PC-3 (cell line): ENCODE data around the gene AMY1B. TPM values are rescaled to one million over a fixed set of nuclear protein-coding genes. Genes with fewer than 3 reads are reported as not detected.
"Not testable (repeated sequence)": the region's sequence is repeated elsewhere in the genome, so short reads cannot be mapped to it uniquely, and the experiment has no call there.

ENCODE experiments used
- ATAC-seq: fragments of 200-7000 bp; cut with Tn5 transposase; 2 replicates; pipeline ENCODE4 v1.9.1; 2020; ENCODE audit warnings: mild to moderate bottlenecking, moderate library complexity
- BruUV-seq: library from RNA; stranded (reverse); fragments of 400-500 nt; replicated peaks from 2 replicates; lab custom pipeline; 2021; lab: Mats Ljungman, UMichigan
- CTCF ChIA-PET: fragments of 300-600 bp; sonication (Branson Sonifier 250); formaldehyde crosslinking; loops from one replicate; lab custom pipeline; 2022; ENCODE audit warnings: antibody characterized with exemption; lab: Charles Lee
- POLR2A ChIA-PET: fragments of 300-600 bp; sonication (Branson Sonifier 250); formaldehyde crosslinking; loops from one replicate; lab custom pipeline; 2022; ENCODE audit warnings: antibody characterized with exemption; ENCODE audit not compliant: unreplicated experiment; lab: Charles Lee
- DNase-seq: peaks from one replicate; pipeline ENCODE4 v3.0.0-alpha.2; 2015
- H2AFZ ChIP-seq: fragments of 300-600 bp; sonication (generic); 2 replicates; pipeline ENCODE4 v1.6.0; 2016; ENCODE audit warnings: antibody characterized with exemption, low read length
- H3F3A ChIP-seq: fragments of 300-600 bp; sonication (generic); one replicate; pipeline ENCODE4 v1.6.0; 2017; ENCODE audit warnings: antibody characterized with exemption, low read length, control low read depth, mild to moderate bottlenecking; ENCODE audit not compliant: unreplicated experiment
- H3K27ac ChIP-seq: fragments of 300-600 bp; sonication (generic); 2 replicates; pipeline ENCODE4 v1.5.1; 2016; ENCODE audit warnings: mild to moderate bottlenecking, low read length
- H3K27me3 ChIP-seq: fragments of 300-600 bp; sonication (generic); 2 replicates; pipeline ENCODE4 v1.6.1; 2016; ENCODE audit warnings: low read length, mixed read lengths
- H3K36me3 ChIP-seq: fragments of 300-600 bp; sonication (generic); 2 replicates; pipeline ENCODE4 v1.6.1; 2016; ENCODE audit warnings: low read depth, mixed run types, low read length, mixed read lengths
- H3K4me1 ChIP-seq: fragments of 300-600 bp; sonication (generic); 2 replicates; pipeline ENCODE4 v1.5.1; 2016; ENCODE audit warnings: low read length; ENCODE audit not compliant: insufficient read depth
- H3K4me2 ChIP-seq: fragments of 300-600 bp; sonication (generic); 2 replicates; pipeline ENCODE4 v1.6.0; 2016; ENCODE audit warnings: low read length
- H3K4me3 ChIP-seq: fragments of 300-600 bp; sonication (generic); 2 replicates; pipeline ENCODE4 v1.5.1; 2016; ENCODE audit warnings: mild to moderate bottlenecking, low read length, mixed read lengths
- H3K79me2 ChIP-seq: fragments of 300-600 bp; sonication (generic); 2 replicates; pipeline ENCODE4 v1.6.1; 2017; ENCODE audit warnings: low read length, mixed read lengths
- H3K9ac ChIP-seq: fragments of 300-600 bp; sonication (generic); 2 replicates; pipeline ENCODE4 v1.6.0; 2016; ENCODE audit warnings: mild to moderate bottlenecking, low read length
- H3K9me2 ChIP-seq: fragments of 300-600 bp; sonication (generic); replicated peaks from 2 replicates; pipeline ENCODE4 v1.6.1; 2016; ENCODE audit warnings: mixed run types, low read length, mixed read lengths
- H3K9me3 ChIP-seq: fragments of 300-600 bp; sonication (generic); 2 replicates; pipeline ENCODE4 v1.6.1; 2016; ENCODE audit warnings: low read length, mixed read lengths
- H4K20me1 ChIP-seq: fragments of 300-600 bp; sonication (generic); 2 replicates; pipeline ENCODE4 v1.6.1; 2016; ENCODE audit warnings: low read length, mixed read lengths
- intact Hi-C: fragments of 100-400 bp; cut with micrococcal nuclease; formaldehyde crosslinking; loops from 2 replicates; pipeline ENCODE4 v1.9.0; 2023
- total RNA-seq: library from RNA; depleted of rRNA; stranded (reverse); fragments of >200 nt; gene quantifications from 2 replicates; pipeline ENCODE4 v1.2.3, GENCODE V29; 2014

AMY1B gene
- total RNA-seq, 1 experiment from 2014 or later: not detected

DNA sequence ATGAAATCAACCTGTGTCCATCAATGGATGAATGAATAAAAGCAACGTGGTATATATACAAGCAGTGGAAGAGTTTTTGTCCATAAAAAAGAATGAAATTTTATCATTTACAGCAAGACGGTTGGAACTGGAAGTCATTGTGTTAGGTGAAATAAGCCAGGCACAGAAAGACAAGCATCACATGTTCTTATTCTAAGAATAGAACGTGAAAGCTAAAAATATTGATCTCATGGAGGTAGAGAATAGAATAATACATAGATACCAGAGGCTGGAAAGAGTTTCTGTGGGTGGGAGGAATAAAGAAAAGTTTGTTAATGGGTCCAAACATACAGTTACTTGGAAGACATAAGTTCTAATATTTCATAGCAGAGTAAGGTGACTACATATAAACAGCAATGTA, 14.4 kb upstream of the AMY1B start:
- CTCF ChIA-PET: not testable (repeated sequence)

DNA sequence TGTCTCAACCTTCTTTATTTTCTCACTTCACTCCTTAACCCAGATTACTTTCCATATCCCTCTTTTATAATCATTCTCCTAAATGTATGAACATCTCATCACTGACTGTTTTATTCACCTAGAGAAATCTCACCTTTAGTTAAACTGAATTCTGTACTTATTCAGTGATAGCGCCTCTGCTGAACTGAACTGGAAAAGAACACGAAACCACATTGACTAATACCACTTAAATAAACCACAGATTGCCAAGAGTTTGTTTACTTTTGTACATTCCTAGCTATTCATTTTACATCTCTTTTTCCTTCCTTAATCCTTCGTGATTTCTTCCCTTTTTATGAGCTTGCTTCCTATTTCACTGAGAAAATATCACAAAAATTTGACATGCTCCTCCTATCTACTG, 11.7 kb upstream of the AMY1B start:
- H3K9me3 ChIP-seq, CTCF ChIA-PET, POLR2A ChIA-PET, H2AFZ ChIP-seq, BruUV-seq, H3K27ac ChIP-seq, H3K9ac ChIP-seq, H3K27me3 ChIP-seq, H3K79me2 ChIP-seq, H4K20me1 ChIP-seq, H3K4me2 ChIP-seq, DNase-seq, H3K4me1 ChIP-seq, H3F3A ChIP-seq, H3K36me3 ChIP-seq, intact Hi-C loops, H3K4me3 ChIP-seq, H3K9me2 ChIP-seq: not testable (repeated sequence)
- peak; percentile 76 for ATAC-seq

More for the DNA sequence above, 14.4 kb upstream of the AMY1B start:
- H2AFZ ChIP-seq, intact Hi-C loops, DNase-seq, H3K4me2 ChIP-seq, H3F3A ChIP-seq, H3K27ac ChIP-seq, H3K79me2 ChIP-seq, ATAC-seq, H3K36me3 ChIP-seq, POLR2A ChIA-PET, H3K9me3 ChIP-seq, H3K27me3 ChIP-seq, BruUV-seq, H3K4me1 ChIP-seq, H3K4me3 ChIP-seq, H3K9me2 ChIP-seq, H3K9ac ChIP-seq, H4K20me1 ChIP-seq: not testable (repeated sequence)

DNA sequence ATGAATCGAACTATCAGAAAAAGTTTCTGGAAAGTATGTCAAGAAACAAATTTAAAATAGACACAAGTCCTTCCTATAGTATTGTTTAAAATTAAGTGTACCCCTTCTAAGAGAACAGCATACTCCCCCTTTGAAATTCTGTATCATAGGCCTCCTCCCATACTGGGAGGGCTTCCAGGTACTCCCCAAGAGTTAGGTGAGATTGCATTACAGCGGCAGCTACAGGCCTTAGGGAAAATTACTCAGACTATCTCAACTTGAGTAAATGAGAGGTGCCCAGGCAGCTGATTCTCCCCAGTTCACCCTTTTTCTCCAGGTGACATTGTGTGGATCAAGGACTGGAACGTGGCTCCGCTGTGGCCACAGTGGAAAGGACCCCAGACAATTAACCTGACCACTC, 5.2 kb upstream of the AMY1B start:
- H2AFZ ChIP-seq, H3K9me2 ChIP-seq, DNase-seq, H3K9me3 ChIP-seq, H4K20me1 ChIP-seq, H3K9ac ChIP-seq, H3K79me2 ChIP-seq, H3K4me1 ChIP-seq, intact Hi-C loops, H3K27me3 ChIP-seq, CTCF ChIA-PET, H3K4me2 ChIP-seq, POLR2A ChIA-PET, H3K4me3 ChIP-seq, H3K36me3 ChIP-seq, H3F3A ChIP-seq, H3K27ac ChIP-seq, BruUV-seq, ATAC-seq: not testable (repeated sequence)

DNA sequence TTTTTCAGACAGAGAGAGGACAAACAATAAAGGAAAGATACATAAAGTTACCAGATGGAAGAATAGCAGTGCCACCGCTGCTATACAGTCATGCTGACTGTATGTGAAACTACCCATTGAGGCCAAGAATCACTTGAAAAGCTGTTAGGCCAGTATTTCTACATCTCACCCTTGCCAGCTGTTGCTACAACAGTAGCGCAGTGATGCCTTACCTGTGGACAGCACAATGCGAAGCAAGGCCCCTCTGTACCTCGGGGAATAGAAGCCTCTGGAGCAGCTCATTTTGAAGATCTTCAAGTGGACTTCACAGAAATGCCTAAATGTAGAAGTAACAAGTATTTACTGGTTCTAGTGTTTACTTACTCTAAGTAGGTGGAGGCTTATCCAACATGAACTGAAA, 4.7 kb upstream of the AMY1B start:
- H3K79me2 ChIP-seq, H3K27me3 ChIP-seq, H3F3A ChIP-seq, BruUV-seq, H3K9me3 ChIP-seq, H3K9ac ChIP-seq, CTCF ChIA-PET, H3K27ac ChIP-seq, H2AFZ ChIP-seq, POLR2A ChIA-PET, H3K4me1 ChIP-seq, H3K4me3 ChIP-seq, H3K4me2 ChIP-seq, intact Hi-C loops, H4K20me1 ChIP-seq, H3K36me3 ChIP-seq, DNase-seq, H3K9me2 ChIP-seq: not testable (repeated sequence)
- ATAC-seq: peak; percentile 20; the same call in 1 of the 2 replicates

DNA sequence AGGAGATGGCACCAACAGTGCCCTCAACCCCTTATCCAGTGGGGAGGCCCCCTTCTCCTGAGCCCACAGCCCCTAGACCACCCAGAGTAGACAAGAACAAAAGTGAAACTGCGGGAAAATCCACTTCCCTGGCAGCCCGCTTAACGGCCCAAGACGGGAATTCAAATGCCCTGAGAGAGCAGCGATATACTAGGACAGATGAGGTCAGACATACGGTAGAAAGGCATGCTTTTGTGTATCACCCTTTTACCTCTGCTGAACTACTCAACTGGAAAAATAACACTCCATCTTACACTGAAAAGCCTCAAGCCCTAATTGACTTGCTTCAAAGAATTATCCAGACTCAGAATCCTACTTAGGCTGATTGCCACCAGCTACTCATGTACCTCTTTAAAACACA, 1.4 kb upstream of the AMY1B start:
- H3K9me2 ChIP-seq, H3K79me2 ChIP-seq, ATAC-seq, H2AFZ ChIP-seq, H3K27ac ChIP-seq, H3F3A ChIP-seq, H3K4me2 ChIP-seq, H3K27me3 ChIP-seq, H3K9me3 ChIP-seq, BruUV-seq, H3K9ac ChIP-seq, H3K4me3 ChIP-seq, CTCF ChIA-PET, DNase-seq, H3K4me1 ChIP-seq, POLR2A ChIA-PET, H4K20me1 ChIP-seq, intact Hi-C loops, H3K36me3 ChIP-seq: not testable (repeated sequence)

DNA sequence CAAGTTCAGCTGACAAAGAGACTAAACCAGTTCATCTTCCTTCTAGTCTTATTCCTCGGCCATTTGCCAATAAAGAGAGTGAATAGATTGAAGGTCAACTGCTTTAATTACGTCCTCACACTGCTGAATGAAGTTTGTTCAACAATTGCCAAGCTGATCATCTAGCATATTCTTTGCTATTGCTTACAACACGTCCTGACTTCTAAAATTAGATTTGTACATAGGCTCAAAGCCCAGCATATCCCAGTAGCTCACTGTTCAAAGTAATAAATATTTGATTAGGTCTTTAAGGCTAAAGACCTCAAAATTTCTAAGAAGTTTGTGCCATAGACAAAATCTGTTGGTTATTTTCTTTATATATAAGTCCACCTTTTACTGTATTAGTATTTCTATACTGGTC, 19.7 kb downstream of the AMY1B start:
- H2AFZ ChIP-seq, H3K4me2 ChIP-seq, H3F3A ChIP-seq, H3K9me2 ChIP-seq, H3K4me1 ChIP-seq, DNase-seq, H3K9me3 ChIP-seq, H3K27me3 ChIP-seq, H3K36me3 ChIP-seq, intact Hi-C loops, BruUV-seq, ATAC-seq, H3K4me3 ChIP-seq, CTCF ChIA-PET, H4K20me1 ChIP-seq, H3K27ac ChIP-seq, POLR2A ChIA-PET, H3K9ac ChIP-seq, H3K79me2 ChIP-seq: not testable (repeated sequence)

DNA sequence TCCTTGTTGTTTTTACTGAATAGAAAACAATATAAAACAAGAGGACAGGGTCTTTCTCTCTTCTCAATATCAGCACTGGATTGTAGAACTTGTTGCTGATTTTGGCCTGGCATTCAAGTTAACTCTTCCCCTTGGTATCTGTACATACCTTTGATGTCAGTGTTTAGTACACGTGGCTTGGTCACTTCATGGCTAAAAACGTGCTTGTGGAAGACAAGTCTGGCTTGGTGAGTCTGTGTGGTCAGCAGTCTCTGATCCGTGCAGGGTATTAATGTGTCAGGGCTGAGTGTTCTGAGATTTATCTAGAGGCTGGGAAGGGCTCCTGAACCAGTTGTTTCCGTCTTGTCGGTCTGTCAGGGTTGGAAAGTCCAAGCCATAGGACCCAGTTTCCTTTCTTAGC, 40.5 kb downstream of the AMY1B start, which contains the start of gene AMY1A:
AMY1A (plus strand) TSS at position 301 of the 400 bp plus-strand sequence. CDS start 571 bp downstream, outside the sequence.
- H4K20me1 ChIP-seq, H3K4me2 ChIP-seq, H3K9ac ChIP-seq, intact Hi-C loops, H3K36me3 ChIP-seq, H3F3A ChIP-seq, H3K27me3 ChIP-seq, ATAC-seq, H3K9me3 ChIP-seq, H3K4me1 ChIP-seq, H2AFZ ChIP-seq, BruUV-seq, DNase-seq, H3K9me2 ChIP-seq, CTCF ChIA-PET, H3K4me3 ChIP-seq, H3K79me2 ChIP-seq, H3K27ac ChIP-seq, POLR2A ChIA-PET: not testable (repeated sequence)
